Activated CD8-positive, alpha-beta memory T cell treated with anti-CD3 and anti-CD28 coated beads, Interleukin-2, amount 50 U/mL, for 4 hours (primary cell): ENCODE results near the gene COL4A1.

ENCODE experiments used
- DNase-seq: peaks from one replicate; pipeline ENCODE4 v3.0.0-alpha.2; 2020

The COL4A1 gene

GRCh38 chr13:110254151-110254679 is 52.7 kb downstream of the COL4A1 start:
- DNase-seq, result no peak

DNA sequence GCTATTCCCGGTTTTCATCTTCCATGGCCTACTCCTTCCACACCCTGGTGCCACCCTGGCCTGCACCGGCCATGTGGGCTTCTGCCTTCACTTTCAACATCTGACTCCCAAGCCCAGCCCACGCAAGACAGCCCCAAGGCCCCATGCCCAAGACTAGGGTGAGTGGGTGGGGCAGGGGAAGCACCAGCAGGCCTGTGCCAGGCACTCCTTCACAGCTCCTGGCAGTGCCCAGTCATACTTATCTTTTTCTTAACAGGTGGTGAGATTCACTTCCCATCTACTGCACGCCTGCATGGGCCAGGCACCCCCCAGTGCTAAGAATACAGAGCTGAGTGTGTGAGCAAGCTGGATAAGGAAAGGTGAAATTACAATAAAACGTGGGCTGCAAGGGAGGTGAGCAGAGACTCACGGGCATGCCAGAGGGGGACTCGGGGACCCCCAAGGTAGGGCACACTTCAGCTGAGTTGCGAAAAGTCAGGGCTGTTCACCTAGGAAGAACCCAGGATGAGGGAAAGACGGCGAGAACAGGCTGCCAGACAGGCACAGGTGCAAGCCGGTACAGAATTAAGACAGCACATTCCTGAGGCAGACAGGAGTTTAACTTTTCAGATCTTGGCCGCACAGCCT is 55.7 kb downstream of the COL4A1 start:
- no peak for DNase-seq

- DNase-seq, result no peak
These were observed 56.6 kb downstream of the COL4A1 start for GRCh38 chr13:110250258-110250891.

DNA sequence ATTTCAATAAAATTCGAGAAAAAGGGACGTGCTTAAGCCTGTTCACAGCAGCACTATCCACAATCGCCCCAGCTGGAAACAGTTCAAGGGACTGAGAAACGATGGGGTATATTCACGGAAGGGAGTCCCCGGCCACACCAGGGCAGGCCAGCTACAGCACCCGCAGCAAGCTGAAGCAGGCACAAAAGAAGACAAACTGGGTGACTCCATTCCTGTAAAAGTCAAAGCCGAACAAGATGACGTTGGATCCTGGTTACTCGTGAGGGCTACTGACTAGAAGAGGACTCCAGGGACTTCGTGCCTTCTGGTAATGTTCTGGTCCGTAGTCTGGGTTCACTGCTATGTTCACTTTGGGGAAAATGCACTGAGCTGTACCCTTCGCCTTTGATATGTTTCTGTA is 57.6 kb downstream of the COL4A1 start:
- no peak for DNase-seq

GRCh38 chr13:110248449-110249143 is 58.4 kb downstream of the COL4A1 start:
- no peak for DNase-seq

DNA sequence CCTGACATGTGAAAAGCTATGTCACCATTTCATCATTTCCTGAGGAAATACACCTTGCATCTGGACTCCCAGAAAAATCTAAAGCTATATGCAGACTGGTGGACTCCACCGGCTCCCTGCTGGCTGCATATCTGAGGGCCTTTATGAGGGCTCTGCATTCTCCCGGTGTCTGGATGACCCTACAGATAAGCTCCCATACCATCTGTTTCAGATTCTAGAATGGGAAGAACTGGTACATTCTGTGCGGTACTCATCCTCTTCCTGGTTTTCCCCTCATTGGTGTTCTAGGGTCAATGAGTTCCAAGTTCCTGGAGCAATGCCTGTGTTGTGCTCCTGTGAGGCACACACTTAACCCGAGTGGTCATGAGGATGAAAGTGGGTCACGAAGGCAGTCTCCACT is 60.4 kb downstream of the COL4A1 start:
- no peak for DNase-seq

- no peak for DNase-seq
These were observed 61.5 kb downstream of the COL4A1 start for GRCh38 chr13:110245416-110245899.

GRCh38 chr13:110244976-110245375 is 62.0 kb downstream of the COL4A1 start:
- DNase-seq, result no peak

GRCh38 chr13:110244071-110244830 is 62.7 kb downstream of the COL4A1 start:
- DNase-seq, result no peak

DNA sequence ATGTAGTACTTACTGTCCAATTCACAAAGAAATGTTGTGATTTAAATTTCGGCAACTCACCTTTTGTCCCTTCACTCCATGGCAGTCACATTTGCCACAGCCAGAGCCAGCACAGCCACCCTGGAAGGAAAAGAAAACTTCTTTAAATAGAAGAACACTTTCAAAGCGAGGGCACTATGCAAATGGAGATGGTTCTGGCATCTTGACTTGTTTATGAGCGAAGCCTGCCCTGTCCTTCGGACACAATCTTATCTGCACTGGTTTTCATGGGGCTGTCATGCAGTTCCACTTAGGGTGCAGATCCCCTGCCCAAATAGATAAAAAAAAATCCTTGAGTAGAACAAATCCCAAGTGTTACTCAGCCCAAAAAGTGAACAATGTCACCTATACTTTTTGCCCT is 64.3 kb downstream of the COL4A1 start:
- DNase-seq, result no peak

GRCh38 chr13:110240943-110241342 is 66.0 kb downstream of the COL4A1 start:
- DNase-seq, result no peak

GRCh38 chr13:110240352-110240751 is 66.6 kb downstream of the COL4A1 start:
- no peak for DNase-seq

DNA sequence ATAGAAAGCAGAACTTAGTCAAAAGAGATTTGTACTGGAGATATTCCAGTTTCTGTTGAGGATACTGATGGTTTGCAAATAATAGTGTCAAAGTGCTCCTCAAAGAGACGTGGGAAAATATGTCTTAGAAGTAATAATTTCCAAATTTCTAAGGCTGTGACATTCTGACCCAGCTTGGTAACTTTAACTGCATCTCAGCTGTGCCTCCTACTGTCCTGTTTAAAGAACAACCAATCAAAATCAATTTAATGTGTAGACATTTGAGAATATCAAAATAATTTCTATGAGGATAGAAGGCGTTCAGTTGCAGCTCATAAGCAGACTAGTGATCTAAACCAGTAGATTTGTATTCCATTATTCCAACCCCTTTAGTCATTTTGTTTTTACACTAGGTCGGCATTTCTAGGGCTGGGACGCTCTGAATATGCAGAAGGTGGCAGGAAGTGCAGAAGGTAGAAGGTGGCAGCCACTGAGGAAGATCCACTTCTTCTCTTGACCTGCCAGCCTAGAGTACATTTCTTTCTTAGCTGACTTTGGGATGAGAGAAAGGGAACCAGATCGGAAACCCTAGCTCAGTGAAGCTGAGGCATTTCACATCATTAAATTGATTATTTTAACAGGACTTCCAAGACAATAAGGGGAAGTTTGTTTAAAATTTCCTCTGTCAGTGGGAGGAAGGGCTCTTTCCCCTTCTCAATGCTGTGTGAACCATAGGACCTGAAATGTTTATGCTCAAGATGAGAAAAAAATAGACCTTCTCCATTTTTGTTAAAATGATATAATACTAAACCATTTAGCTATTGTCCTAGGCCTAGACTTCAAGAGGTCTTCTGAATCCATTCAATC is 67.5 kb downstream of the COL4A1 start:
- no peak for DNase-seq

GRCh38 chr13:110238818-110239195 is 68.2 kb downstream of the COL4A1 start:
- DNase-seq, result no peak

DNA sequence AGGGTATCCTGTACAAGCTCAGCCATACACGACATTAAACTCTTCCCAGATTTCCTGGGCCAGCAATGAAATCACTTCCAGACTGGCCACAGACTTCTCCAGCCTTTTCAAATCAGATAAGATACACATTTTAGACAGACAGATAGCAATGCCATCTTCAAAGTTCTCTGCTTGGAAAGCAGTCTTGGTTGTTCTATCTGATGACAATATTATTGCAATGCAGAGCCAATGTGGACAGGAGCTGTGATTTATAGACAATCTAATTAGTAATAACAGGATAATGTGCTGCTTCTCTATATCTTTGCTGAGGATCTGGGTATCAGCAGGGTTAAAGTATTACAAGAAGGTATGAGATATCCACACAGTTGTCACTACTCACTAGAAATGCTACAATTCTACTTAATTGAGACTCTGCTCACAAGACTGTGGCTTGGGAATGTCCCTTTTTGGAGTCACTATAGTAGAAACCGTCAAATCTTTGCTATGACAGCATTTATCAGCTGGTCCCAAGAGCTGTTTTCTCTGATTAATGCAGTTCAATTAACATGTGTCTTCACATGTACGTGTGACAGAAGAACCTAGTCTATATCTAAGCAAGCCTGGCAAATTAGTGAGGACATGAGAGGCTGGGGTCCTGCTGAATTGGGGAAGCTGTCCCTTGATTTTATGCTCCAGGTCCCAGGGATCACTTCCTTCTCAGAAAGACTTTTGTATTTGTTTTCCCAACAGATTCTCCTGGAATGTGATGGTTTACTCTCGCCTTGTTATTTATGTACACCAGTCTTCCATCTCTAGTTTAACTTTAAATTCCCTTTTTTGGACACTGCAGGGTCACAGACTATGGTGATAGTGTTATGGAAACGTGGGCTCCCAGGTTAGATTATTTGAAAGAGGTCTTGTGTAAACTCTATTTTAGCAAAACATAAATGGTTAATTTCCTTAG is 68.8 kb downstream of the COL4A1 start:
- DNase-seq, result no peak

DNA sequence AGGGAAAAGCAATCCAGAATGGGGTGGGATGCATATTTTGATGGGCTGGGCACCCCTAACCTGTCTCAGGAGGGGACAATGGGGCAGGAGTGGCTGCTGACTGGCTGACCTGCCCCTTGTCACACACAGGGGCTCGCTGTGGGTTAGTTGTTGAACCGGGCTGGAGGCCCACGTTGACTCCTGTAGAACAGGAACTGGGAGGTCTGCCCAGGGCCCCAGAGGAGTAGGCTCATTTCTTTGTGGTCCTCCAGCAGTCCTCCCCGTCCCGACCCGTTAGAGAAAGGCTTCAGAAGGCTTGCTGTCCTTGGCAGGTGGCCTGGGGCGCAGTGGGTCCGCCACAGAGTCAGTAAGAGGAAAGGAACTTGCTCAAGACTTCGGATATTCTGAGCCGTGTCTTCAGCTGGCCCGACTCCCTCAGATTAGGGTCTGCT is 70.1 kb downstream of the COL4A1 start:
- no peak for DNase-seq

DNA sequence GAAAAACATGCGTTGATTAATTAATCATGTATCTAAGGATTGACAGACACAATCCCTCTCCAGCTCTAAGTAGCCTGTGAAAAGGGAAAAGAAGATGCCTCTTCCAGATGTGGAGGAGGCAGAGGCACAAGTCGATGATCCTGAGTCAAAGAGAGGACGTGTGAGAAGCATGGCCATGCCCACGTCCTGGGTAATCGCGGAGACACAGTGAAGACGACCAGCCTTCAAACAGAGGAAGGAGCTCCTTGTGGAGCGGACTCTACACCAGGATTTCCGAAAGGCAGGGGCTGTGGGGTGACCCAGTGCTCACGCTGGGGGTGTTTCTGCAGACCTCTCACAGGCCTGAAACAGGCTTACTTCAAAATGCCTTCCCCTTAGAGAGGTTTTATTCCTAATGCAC is 70.5 kb downstream of the COL4A1 start:
- no peak for DNase-seq

GRCh38 chr13:110234532-110234931 is 72.4 kb downstream of the COL4A1 start:
- DNase-seq, result no peak

DNA sequence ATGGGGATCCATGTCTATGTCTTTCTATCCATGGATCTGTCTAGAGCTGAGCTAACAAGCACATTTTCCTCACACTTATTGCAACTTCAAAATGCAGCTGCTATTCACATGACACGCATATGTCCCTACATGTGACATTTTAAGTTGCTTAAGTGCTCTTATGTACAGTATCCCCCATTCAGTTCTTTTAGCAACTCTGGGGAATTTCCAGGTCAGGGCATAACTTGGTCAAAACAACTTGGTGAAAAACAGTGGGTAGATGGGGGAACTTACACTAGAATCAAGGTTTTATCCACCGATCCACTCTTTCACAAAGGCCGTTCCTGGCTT is 73.0 kb downstream of the COL4A1 start:
- DNase-seq, result no peak

DNA sequence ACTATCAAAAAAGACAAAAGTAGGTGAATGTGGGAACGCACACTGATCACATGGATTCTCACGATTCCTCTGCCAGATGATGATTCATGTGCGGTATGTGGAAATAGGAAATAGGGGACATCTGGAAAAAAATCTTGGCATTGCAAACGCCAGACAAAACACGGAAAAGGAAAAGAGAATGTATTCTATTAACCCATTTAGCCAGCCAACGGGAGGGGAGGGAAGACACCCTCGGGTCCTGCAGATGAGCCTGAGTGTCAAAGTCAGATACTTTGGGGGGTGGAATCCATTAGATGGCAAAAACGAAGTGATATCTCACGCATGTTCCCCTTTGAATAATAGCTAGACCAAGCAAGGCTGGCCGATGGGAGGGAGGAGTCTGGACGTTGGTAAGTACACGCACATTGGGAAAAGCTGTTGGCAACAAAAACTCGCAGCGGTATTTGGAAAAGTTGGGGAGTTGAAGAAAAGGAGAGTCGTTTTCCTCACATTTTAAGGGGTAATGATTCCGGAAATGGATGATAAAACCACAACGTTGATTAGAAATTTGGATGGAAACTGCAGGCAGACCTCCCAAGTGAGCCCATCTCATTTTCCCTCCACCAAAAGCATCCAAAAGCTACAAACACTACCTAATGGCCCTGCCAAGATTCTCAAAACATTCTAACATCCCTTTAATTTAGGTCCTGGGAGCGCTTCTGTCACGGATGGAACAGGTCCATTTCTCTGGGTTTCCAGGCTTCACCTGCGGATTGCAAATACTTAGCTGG is 73.6 kb downstream of the COL4A1 start:
- no peak for DNase-seq
